Measurements from ENCODE around the gene ZFP36L1.
"Not testable (repeated sequence)": the region's sequence is repeated elsewhere in the genome, so short reads cannot be mapped to it uniquely, and the experiment has no call there.

Gene ZFP36L1

GRCh38 chr14:68766299-68767247 is 26.3 kb downstream of the ZFP36L1 start:
- DNase-seq (ENCODE audit: low read depth in 3 of 3, low spot score in 1 of 3): no peak

DNA sequence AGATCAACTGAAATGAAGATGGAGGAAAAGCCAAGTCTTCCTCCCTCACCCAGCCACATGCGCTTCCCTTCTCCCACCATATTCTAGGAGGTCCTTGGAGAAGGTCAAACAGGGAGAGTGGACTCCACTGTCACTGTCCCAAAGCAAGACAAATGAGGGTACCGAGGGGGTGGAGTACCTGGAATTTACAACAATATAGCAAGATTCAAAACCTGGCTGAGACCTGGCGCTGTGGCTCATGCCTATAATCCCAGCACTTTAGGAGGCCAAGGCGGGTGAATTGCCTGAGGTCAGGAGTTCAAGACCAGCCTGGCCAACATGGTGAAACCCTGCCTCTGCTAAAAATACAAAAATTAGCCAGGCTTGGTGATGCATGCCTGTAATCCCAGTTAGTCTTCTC is 29.0 kb downstream of the ZFP36L1 start:
- not testable (repeated sequence) for DNase-seq (ENCODE audit: low read depth in 3 of 3, low spot score in 1 of 3)

DNA sequence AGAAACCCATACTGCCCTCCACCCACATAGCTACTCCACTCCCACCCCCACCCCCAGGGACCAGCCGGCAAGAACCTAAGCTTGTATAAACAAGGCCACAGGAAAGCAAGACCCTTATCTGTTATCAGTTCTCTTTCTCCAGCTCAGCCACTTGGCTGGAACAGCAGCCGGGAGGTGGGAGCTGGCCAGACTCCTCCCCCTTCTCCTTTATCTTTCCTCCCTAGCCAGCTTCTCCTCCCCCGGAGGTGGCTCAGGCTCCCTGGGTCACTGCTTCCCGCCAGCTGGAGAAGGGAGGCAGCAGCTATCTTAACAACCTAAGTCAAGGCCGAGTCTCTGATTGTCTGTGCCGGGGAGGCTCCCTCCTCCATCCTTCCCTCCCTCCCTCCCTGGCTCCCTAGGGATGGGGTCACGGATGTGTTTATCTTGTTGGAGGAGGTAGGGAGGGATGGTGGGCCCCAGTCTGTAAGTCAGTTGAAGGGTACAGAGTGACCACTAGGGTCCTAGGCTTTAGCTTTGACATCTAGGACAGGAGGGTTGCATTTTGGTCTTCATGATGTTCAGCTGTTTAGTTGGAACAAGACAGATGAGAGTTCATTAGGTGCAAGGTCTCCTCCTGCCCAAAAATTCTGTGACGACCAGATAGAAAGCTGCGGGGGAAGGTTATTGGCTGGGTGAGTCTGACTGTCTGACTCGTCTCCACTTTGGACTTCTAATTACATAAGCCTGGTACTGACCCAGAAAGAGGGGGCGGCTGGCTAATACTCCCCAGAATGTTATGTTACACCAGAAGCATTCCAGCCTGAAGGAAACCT is 29.7 kb downstream of the ZFP36L1 start:
- DNase-seq (ENCODE audit: low read depth in 3 of 3, low spot score in 1 of 3): no peak

DNA sequence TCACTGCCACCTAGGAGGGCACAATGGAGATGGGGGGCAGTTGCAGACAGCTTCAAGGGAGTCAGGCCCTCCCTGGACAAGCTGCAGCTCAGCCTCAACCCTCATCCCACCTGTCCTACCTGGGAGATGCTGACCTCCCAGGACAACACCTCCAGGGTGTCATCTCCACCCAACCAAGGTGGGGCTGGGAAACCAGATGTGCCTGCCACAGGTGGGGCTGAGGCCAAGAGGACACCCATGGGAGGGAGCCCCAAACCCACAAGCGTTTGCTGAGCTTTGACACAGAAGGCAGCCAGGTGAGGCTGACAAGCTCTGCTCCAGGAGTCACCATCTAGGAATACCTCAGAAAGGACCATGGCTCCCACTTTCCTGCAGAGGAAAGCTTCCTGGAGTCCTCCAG is 31.5 kb downstream of the ZFP36L1 start:
- no peak for DNase-seq (ENCODE audit: low read depth in 3 of 3, low spot score in 1 of 3)

GRCh38 chr14:68760761-68761160 is 32.1 kb downstream of the ZFP36L1 start:
- no peak for DNase-seq (ENCODE audit: low read depth in 3 of 3, low spot score in 1 of 3)

DNA sequence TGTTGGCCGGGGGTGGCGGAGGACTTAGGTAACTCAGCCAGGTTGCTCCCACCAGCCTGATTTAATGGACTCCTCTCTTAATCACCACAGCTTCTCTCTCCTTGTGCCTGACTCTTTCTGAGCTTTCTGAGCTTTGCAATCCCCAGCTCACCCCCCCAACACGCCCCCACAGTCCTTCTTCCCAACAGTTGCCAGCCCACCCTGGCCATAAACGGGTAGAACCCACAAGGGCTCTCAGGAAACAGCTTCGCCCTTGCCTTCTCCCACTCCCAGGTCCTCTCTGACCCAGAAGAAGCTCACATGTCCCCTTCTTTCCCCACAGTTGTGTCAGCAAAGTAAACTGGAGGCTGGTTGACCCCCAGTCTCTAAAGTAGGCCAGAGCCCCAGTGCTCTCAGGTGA is 32.9 kb downstream of the ZFP36L1 start:
- no peak for DNase-seq (ENCODE audit: low read depth in 3 of 3, low spot score in 1 of 3)

DNA sequence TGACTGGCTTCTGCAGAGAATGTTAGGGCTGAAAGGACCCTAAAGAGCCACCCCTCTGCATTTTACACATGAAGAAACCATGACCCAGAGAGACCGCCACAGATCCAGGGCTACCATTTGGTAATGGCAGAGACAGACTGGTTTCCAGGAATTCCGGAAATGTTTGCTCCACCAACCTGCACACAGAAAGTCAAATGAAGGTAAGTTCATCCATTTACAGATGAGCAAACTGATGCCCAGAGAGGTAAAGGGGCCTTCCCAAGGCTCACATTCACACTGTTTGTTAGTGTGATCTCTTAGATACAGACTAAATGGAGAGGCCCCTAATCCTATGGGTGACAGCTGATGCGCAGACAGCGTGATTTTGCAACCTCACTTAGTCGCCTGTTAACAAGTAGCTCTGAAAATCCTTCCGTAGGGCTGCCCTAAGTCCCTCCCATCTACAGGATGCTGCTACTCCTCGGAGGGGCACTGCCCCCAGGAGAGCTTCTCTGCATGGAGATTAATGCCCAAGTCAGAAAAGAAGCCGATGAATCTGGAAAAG is 33.8 kb downstream of the ZFP36L1 start:
- no peak for DNase-seq (ENCODE audit: low read depth in 3 of 3, low spot score in 1 of 3)

DNA sequence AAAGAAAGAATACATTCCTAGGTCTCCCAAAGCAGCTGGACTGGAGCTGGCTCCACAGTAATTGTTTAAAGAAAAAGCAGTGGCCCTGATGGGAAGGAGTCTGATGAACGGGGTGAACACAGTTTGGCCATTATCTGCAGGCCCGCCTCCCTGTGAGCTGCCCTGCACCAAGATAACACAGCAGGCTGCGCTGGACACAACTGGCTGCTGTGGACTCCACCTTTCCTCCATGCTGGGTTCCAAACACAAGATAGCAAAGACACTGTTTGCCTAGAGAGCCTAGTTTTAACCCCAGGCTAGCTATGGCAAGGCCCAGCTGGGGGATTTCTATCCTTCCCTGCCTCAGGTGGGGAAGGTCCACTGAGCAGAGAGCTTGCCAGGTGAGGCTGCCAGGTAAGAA is 34.6 kb downstream of the ZFP36L1 start:
- no peak for DNase-seq (ENCODE audit: low read depth in 3 of 3, low spot score in 1 of 3)

GRCh38 chr14:68757618-68758081 is 35.2 kb downstream of the ZFP36L1 start:
- no peak for DNase-seq (ENCODE audit: low read depth in 3 of 3, low spot score in 1 of 3)

DNA sequence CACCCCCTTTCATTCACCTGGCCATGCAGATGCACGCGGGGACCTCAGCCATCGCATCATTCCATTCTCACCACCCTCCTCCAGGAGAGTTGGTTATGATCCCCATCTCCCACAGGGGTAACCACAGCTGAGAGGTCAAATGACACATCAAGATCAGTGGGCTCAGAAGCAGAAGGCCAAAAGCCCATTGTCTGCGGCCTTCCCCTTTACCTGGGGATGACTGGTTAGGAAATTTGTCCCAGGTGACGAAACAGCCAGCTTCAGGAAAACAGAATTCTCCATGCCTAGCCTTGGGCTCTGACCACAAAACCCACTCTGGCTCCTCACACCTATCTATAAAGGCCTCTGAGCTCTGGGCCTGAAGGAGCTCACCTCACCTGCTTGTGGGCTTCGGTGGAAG is 36.1 kb downstream of the ZFP36L1 start:
- no peak for DNase-seq (ENCODE audit: low read depth in 3 of 3, low spot score in 1 of 3)

DNA sequence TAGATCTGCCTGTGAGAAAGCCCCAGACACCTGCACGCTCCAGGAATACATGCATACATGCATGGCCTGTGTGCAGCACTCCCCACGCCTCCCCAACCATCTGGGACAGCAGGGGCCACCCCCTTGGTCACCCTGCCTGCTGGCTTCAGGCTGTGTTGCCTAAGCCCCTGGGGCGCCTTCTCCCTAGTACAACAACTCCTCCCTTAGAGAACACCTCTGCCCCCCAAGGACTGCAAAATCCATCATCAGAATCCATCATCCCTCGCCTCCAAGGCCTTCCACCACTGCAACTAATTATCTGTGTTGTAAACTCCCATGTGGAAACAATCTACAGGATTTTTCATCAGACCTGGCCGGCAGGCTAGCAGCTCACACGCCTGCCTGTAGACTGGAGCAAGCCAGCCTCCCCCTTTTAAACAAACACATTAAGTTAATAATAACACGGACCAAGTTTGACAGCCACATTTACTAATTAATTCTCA is 36.8 kb downstream of the ZFP36L1 start:
- no peak for DNase-seq (ENCODE audit: low read depth in 3 of 3, low spot score in 1 of 3)

DNA sequence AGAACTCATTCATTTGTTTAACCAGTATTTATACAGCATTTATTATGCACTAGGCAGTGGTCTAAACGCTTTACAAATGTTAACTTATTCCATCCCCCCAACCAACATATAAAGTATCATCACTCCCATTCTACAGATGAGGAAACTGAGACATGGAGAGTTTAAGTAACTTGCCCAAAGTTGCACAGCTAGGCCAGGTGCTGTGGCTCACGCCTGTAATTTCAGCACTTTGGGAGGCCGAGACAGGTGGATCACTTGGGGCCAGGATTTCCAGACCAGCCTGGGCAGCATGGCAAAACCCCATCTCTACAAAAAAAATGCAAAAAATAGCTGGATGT is 37.9 kb downstream of the ZFP36L1 start:
- no peak for DNase-seq (ENCODE audit: low read depth in 3 of 3, low spot score in 1 of 3)

GRCh38 chr14:68753690-68754089 is 39.2 kb downstream of the ZFP36L1 start:
- DNase-seq (ENCODE audit: low read depth in 3 of 3, low spot score in 1 of 3): no peak

DNA sequence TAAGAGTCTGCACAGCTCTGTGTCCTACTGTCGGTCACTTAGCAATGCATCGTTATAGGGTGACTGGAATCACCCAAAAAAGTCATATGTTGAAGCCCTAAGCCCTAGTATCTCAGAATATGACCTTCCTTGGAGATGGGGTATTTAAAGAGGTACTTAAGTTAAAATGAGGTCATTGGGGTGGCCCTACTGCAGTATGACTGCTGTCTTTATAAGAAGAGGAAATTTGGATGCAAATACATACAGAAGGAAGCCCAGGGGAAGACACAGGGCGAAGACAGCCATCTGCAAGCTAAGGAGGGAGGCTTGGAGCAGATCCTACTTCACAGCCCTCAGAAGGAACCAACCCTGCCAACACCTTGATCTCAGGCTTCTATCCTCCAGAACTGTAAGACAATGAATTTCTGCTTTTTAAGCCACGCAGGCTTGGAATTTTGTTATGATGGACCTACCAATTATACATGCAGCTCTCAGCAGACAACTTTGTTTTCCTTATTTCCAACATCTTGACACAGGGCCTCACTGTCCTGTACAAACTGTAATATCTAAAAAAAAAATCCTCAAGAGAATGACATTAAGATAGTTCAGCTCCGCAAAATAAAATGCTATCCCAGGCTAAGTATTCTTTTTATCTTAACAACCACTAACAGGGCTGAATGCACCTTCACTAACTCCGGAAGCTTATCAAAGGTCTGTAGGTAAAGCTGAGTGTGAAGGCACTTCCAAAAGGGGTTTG is 40.4 kb downstream of the ZFP36L1 start:
- no peak for DNase-seq (ENCODE audit: low read depth in 3 of 3, low spot score in 1 of 3)

DNA sequence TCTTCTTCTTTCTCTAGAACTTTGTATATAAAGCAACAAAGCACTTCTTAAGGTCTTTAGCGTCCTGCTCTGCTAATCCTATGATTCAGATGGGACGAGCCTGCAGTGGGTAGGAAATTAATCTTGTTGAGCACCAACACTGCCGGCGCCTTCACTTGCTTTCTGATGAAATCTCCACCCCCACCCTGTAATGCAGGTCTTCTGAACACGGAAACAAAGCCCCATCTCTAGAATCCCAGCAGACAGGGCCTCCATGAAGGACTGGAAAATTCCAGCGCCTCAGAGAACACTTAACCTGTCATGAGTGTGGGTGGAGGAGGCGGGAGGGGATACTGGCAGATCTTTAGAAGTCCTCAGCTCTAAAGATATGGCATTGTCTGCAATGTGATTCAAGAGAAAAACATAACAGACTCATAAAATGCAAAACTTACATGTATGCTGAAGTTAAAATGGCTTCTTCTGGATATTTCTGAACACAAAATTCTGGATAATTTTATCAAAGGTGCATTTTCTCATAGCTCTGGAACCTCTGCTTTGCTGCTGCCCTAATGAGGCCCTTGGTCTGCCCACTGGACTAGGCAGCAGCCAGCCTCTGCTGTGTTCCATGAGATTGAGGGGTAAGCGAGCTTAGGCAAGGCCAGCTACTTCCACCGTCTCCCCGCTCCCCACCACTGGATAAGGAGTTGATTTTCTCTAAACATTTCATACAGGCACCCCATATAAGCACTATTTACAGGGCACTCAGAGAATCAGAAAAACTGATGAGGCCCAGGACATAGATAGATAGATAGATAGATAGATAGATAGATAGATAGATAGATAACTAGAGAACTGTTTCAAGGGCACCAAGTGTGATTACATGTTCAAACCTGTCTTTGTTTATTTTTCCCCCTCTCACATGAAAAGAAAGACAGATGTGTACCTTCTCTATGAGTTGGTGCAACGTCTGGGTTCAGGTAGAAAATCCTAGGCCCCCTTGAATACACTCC is 43.1 kb downstream of the ZFP36L1 start:
- no peak for DNase-seq (ENCODE audit: low read depth in 3 of 3, low spot score in 1 of 3)

- DNase-seq (ENCODE audit: low read depth in 3 of 3, low spot score in 1 of 3): no peak
Observed at GRCh38 chr14:68748691-68749090, 44.2 kb downstream of the ZFP36L1 start.

- DNase-seq (ENCODE audit: low read depth in 3 of 3, low spot score in 1 of 3): no peak
Observed at GRCh38 chr14:68748260-68748659, 44.6 kb downstream of the ZFP36L1 start.

GRCh38 chr14:68747393-68747792 is 45.5 kb downstream of the ZFP36L1 start:
- DNase-seq (ENCODE audit: low read depth in 3 of 3, low spot score in 1 of 3): no peak

DNA sequence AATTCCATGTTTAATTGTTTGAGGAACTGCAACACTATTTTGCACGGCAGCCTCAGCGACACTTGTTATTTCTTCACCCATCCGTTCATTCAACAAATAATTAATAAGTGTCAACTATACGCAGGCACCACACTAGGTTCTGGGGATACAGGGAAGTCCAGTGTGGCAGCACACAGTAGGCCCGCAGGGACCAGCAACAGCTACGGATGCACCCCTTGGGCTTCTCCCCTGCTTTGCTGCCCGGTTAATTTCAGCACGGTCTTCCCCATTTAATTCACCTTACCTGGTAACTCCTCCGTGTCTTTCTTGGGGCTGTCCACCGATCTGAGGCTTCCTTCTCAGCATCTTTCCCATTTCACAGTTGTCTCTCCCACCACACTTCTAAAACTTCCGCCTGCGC is 48.3 kb downstream of the ZFP36L1 start:
- DNase-seq (ENCODE audit: low read depth in 3 of 3, low spot score in 1 of 3): no peak
